SK-N-SH (cell line): ENCODE data around the gene TEKTIP1. TPM values are rescaled to one million over a fixed set of nuclear protein-coding genes. Genes with fewer than 3 reads are reported as not detected.

Experiments used
- CTCF ChIA-PET: fragments of 300-600, 350-600 bp; formaldehyde crosslinking; extraction: SDS; loops from one replicate; lab custom pipeline; 2021; lab: Yijun Ruan, JAX
- POLR2A ChIA-PET: fragments of 350-600 bp; sonication (Branson Sonifier 250); formaldehyde crosslinking; extraction: SDS; loops from one replicate; lab custom pipeline; 2020; ENCODE audit warnings: antibody characterized with exemption, inconsistent platforms; lab: Yijun Ruan, JAX
- DNase-seq: peaks from one replicate; pipeline ENCODE4 v3.0.0; 2012
- H2AFZ ChIP-seq: fragments of 200-600 bp; sonication (generic); 2 replicates; pipeline ENCODE4 v1.8.1; 2016; ENCODE audit warnings: antibody characterized with exemption, mild to moderate bottlenecking, low read depth
- H3F3A ChIP-seq: fragments of 200-600 bp; sonication (generic); replicated peaks from 2 replicates; pipeline ENCODE3; 2016; ENCODE audit warnings: antibody characterized with exemption, mild to moderate bottlenecking; ENCODE audit not compliant: insufficient read depth
- H3K27ac ChIP-seq, 2 experiments: fragments of 200-500 bp in 1 of 2; fragments of 200-600 bp in 1 of 2; sonication (Bioruptor generic) in 1 of 2; sonication (generic), shearing (Covaris generic) in 1 of 2; 2 replicates each; pipeline versions ENCODE4 v1.5.1 to v1.6.1; 2014 to 2016; ENCODE audit warnings: low read depth in 2 of 2, inconsistent platforms in 1 of 2, low read length in 1 of 2, mild to moderate bottlenecking in 1 of 2, mixed read lengths in 1 of 2
- H3K27me3 ChIP-seq: fragments of 200-600 bp; sonication (generic), shearing (Covaris generic); 2 replicates; pipeline ENCODE4 v1.6.1; 2016; ENCODE audit warnings: mixed run types; ENCODE audit not compliant: insufficient read depth
- H3K36me3 ChIP-seq, 2 experiments: fragments of 200-500 bp in 1 of 2; fragments of 200-600 bp in 1 of 2; sonication (Bioruptor generic) in 1 of 2; sonication (generic) in 1 of 2; replicated peaks in 1 of 2; 2 replicates each; pipeline versions ENCODE3 to v1.5.1; 2014 to 2016; ENCODE audit warnings: low read length in 1 of 2, mild to moderate bottlenecking in 1 of 2; ENCODE audit not compliant: insufficient read depth in 2 of 2, control insufficient read depth in 1 of 2
- H3K4me1 ChIP-seq, 2 experiments: fragments of 200-500 bp in 1 of 2; fragments of 200-600 bp in 1 of 2; sonication (Bioruptor generic) in 1 of 2; sonication (generic), shearing (Covaris generic) in 1 of 2; 2 replicates each; pipeline versions ENCODE4 v1.5.1 to v1.6.1; 2014 to 2016; ENCODE audit warnings: low read depth in 1 of 2, low read length in 1 of 2, mixed run types in 1 of 2; ENCODE audit not compliant: insufficient read depth in 2 of 2, control insufficient read depth in 1 of 2
- H3K4me2 ChIP-seq: fragments of 200-600 bp; sonication (generic), shearing (Covaris generic); 2 replicates; pipeline ENCODE4 v1.6.1; 2017; ENCODE audit warnings: mixed run types
- H3K4me3 ChIP-seq, 2 experiments: fragments of 200-500 bp in 1 of 2; fragments of 200-600 bp in 1 of 2; sonication (Bioruptor generic) in 1 of 2; sonication (generic), shearing (Covaris generic) in 1 of 2; 2 replicates each; pipeline versions ENCODE4 v1.5.1 to v1.8.1; 2014 to 2016; ENCODE audit warnings: low read depth in 2 of 2, inconsistent platforms in 1 of 2, low read length in 1 of 2, mild to moderate bottlenecking in 1 of 2, mixed read lengths in 1 of 2, moderate library complexity in 1 of 2
- H3K79me2 ChIP-seq: fragments of 200-600 bp; sonication (generic); 2 replicates; pipeline ENCODE4 v1.8.1; 2017; ENCODE audit warnings: mild to moderate bottlenecking; ENCODE audit not compliant: insufficient read depth
- H3K9ac ChIP-seq: fragments of 200-600 bp; sonication (generic); 2 replicates; pipeline ENCODE4 v1.6.1; 2017; ENCODE audit warnings: mixed run types
- H3K9me2 ChIP-seq: fragments of 200-600 bp; sonication (generic); 2 replicates; pipeline ENCODE4 v1.6.1; 2017; ENCODE audit warnings: mixed run types
- H3K9me3 ChIP-seq: fragments of 200-600 bp; sonication (generic); 2 replicates; pipeline ENCODE4 v1.6.1; 2017; ENCODE audit warnings: mixed run types, mild to moderate bottlenecking, moderate library complexity
- H4K20me1 ChIP-seq: fragments of 200-600 bp; sonication (generic); 2 replicates; pipeline ENCODE4 v1.6.1; 2017; ENCODE audit warnings: mild to moderate bottlenecking, mixed run types; ENCODE audit not compliant: insufficient read depth
- EZH2phosphoT487 ChIP-seq: fragments of 200-600 bp; sonication (generic); IDR thresholded peaks from 2 replicates; pipeline ENCODE4 v1.6.1; 2017; ENCODE audit warnings: low read depth, mixed run types, mild to moderate bottlenecking, antibody characterized with exemption, moderate library complexity, borderline replicate concordance
- FOSL2 ChIP-seq: IDR thresholded peaks from 2 replicates; pipeline ENCODE4 v1.4.0; 2012; ENCODE audit warnings: low read depth, mild to moderate bottlenecking, moderate library complexity, borderline replicate concordance
- FOXJ3 ChIP-seq: sonication (generic); formaldehyde crosslinking; IDR thresholded peaks from 2 replicates; pipeline ENCODE4 v1.5.1; 2020; ENCODE audit warnings: mild to moderate bottlenecking, missing genetic modification reagents
- FOXM1 ChIP-seq: IDR thresholded peaks from 2 replicates; pipeline ENCODE4 v1.4.0; 2012; ENCODE audit warnings: low read depth, mild to moderate bottlenecking
- IRF3 ChIP-seq: fragments of 150-350 bp; IDR thresholded peaks from 2 replicates; pipeline ENCODE4 v1.6.1; 2016; ENCODE audit warnings: mild to moderate bottlenecking, low read depth, low read length
- JUND ChIP-seq: IDR thresholded peaks from 2 replicates; pipeline ENCODE4 v1.4.0; 2012
- MEF2A ChIP-seq: IDR thresholded peaks from 2 replicates; pipeline ENCODE4 v1.4.0; 2012; ENCODE audit warnings: low read depth, borderline replicate concordance
- SIN3A ChIP-seq: IDR thresholded peaks from 2 replicates; pipeline ENCODE4 v1.6.1; 2012; ENCODE audit warnings: low read depth, mild to moderate bottlenecking, low read length, moderate library complexity, borderline replicate concordance
- SMC3 ChIP-seq: IDR thresholded peaks from 2 replicates; pipeline ENCODE4 v1.6.1; 2012; ENCODE audit warnings: low read depth, low read length, improper control_type of control experiment
- WGBS: methylation state at CpG from one replicate; pipeline ENCODE4 v1.1.6; 2017; ENCODE audit warnings: low lambda C conversion rate; 5-methylcytosine and 5-hydroxymethylcytosine counted together
- polyA plus RNA-seq, 3 experiments: library from polyadenylated mRNA; depleted of rRNA; stranded (reverse); fragments of >200 nt; gene quantifications; 2 replicates each; pipeline ENCODE4 v1.2.3, GENCODE V29; 2012
- TF ChIP-seq, protein P1 (sequence below): IDR thresholded peaks from 2 replicates; pipeline ENCODE4; 2012
- TF ChIP-seq, protein P2 (sequence below): fragments of 150-350 bp; IDR thresholded peaks from 2 replicates; pipeline ENCODE4 v1.6.1; 2017; ENCODE audit warnings: antibody characterized with exemption, low read length, low read depth, borderline replicate concordance

The TEKTIP1 gene
- polyA plus RNA-seq, 1 of the 3 experiments (the other 2 are of a cell fraction) = 0.12 TPM

GRCh38 chr19:3547767-3548282 lies 8.9 kb downstream of the TEKTIP1 start:
- Histone ChIP-seq H3K79me2 (peaks cover 19% of the 10 kb centered on the region; the same call in 1 of the 2 replicates), H3K4me3 (no peak overlapping the region), H3K27me3 (no peaks in the 10 kb centered on the region), H3K36me3 (peaks cover 0 to 30% of the 10 kb centered on the region in 2 experiments), H4K20me1 (0 out of 2 replicates have a peak, but pooled peaks cover 7% of the 10 kb centered on the region), H3K27ac (no peak overlapping the region), H3K9me3 (no peaks in the 10 kb centered on the region), H3K4me2 (no peak overlapping the region), H3K9ac (no peak overlapping the region), H2AFZ (no peak overlapping the region), H3K4me1 (no peaks in the 10 kb centered on the region; a peak in 1 of 4 replicates), H3F3A (peaks cover 7% of the 10 kb centered on the region), H3K9me2 (no peaks in the 10 kb centered on the region)
- WGBS = 96% methylated on average over 8 of the region's 36 CpGs
- POLR2A ChIA-PET = no interaction called here
- TF ChIP-seq, protein P1, sequence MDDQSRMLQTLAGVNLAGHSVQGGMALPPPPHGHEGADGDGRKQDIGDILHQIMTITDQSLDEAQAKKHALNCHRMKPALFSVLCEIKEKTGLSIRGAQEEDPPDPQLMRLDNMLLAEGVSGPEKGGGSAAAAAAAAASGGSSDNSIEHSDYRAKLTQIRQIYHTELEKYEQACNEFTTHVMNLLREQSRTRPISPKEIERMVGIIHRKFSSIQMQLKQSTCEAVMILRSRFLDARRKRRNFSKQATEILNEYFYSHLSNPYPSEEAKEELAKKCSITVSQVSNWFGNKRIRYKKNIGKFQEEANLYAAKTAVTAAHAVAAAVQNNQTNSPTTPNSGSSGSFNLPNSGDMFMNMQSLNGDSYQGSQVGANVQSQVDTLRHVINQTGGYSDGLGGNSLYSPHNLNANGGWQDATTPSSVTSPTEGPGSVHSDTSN = no peak
- TF ChIP-seq SMC3 = no peak
- CTCF ChIA-PET = interaction anchor here (0.9 to 6.0 kb wide), 6 partner anchors 9 to 44 kb away, joined by 3 to 73 read pairs (median 4); partner anchors contain the start of genes MFSD12 and TEKTIP1
- no peak for DNase-seq

DNA sequence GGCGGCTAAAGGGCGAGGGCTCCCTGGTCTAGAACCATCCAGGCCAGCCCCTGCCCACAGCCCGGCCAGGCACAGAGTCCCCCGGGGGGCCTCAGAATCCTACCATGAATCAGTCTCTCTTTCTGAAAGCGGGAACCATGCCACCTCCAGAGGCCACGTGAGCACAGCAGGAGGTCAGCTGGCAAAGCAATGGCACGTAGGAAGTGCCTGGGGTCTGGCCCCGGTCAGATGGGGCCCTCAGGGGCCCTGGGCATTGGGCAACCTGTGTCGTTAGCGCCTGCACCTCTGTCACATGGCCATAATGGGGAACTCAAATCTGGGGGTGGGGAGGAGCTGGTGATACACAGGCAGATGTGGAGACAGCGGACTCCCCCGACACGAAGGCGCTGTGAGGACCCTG lies 9.6 kb downstream of the TEKTIP1 start:
- Histone ChIP-seq H3K9me2 (no peaks in the 10 kb centered on the region), H2AFZ (no peak overlapping the region), H3K36me3 (peaks cover 0 to 30% of the 10 kb centered on the region in 2 experiments), H3K4me2 (no peak overlapping the region), H3K4me3 (no peak overlapping the region), H3K79me2 (peaks cover 26% of the 10 kb centered on the region; the same call in 1 of the 2 replicates), H3K27me3 (no peaks in the 10 kb centered on the region), H3K4me1 (peaks cover 0 to 3% of the 10 kb centered on the region in 2 experiments; a peak in 1 of 4 replicates), H3F3A (peaks cover 7% of the 10 kb centered on the region), H4K20me1 (0 out of 2 replicates have a peak, but pooled peaks cover 7% of the 10 kb centered on the region), H3K27ac (no peak overlapping the region; a peak in 1 of 4 replicates), H3K9ac (no peak overlapping the region), H3K9me3 (no peaks in the 10 kb centered on the region)
- 96% methylated on average over 11 of the region's 14 CpGs for WGBS
- DNase-seq = no peak
- ChIA-PET POLR2A (interaction anchor here (0.7 kb wide), 1 partner anchor 220 kb away, joined by 4 read pairs; no protein-coding TSS in a partner anchor), CTCF (interaction anchor here (0.9 to 6.0 kb wide), 5 partner anchors 8 to 244 kb away, joined by 3 to 73 read pairs (median 4); partner anchors contain the start of gene MFSD12)
- TF ChIP-seq, protein P2, sequence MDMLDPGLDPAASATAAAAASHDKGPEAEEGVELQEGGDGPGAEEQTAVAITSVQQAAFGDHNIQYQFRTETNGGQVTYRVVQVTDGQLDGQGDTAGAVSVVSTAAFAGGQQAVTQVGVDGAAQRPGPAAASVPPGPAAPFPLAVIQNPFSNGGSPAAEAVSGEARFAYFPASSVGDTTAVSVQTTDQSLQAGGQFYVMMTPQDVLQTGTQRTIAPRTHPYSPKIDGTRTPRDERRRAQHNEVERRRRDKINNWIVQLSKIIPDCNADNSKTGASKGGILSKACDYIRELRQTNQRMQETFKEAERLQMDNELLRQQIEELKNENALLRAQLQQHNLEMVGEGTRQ = no peak
- no peak for TF ChIP-seq FOSL2
- no peak for TF ChIP-seq IRF3
- TF ChIP-seq EZH2phosphoT487 = no peak
- TF ChIP-seq SIN3A = no peak
- TF ChIP-seq SMC3 = no peak
- no peak for TF ChIP-seq MEF2A
- no peak for TF ChIP-seq FOXJ3 (CRISPR knock-in tag)
- no peak for TF ChIP-seq FOXM1
- TF ChIP-seq JUND = no peak
